ENCODE results near the gene MSH5.

DNA sequence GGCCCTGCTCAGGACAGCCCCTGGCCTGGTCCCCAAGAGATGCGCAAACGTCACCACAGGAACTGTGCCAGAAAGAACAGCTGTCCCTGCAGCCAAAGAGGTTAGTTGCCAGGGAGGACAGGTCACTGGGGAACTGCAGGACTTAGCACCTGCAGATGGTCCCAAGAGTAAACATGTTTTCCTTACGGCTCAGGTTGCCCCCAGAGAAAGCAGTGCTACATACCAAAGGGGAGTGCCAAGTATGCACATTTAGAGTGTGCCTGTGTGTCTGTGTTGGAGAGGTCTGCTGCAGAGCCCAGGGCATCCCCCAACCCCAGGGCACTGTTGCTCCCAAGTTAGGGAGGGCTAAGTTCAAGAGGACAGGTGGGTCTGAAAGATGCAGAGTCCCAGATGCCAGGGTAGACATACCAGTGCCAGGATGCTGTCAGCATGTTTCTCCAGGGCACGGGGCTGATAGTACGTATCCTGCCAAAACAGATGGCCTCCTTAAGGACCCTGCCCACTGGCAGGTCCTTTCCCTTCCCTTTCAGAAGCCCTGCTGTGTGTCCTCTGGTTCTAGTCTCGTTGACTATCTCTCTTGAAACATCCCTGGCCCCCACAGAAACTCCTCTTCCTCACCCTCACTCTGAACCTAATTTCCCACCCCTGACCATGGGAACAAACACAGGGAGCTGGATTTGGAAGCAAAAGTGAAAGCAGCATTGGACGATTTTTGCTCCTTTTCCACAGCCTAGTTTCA lies 38.0 kb upstream of the MSH5 start:
- TF ChIP-seq, protein P1, sequence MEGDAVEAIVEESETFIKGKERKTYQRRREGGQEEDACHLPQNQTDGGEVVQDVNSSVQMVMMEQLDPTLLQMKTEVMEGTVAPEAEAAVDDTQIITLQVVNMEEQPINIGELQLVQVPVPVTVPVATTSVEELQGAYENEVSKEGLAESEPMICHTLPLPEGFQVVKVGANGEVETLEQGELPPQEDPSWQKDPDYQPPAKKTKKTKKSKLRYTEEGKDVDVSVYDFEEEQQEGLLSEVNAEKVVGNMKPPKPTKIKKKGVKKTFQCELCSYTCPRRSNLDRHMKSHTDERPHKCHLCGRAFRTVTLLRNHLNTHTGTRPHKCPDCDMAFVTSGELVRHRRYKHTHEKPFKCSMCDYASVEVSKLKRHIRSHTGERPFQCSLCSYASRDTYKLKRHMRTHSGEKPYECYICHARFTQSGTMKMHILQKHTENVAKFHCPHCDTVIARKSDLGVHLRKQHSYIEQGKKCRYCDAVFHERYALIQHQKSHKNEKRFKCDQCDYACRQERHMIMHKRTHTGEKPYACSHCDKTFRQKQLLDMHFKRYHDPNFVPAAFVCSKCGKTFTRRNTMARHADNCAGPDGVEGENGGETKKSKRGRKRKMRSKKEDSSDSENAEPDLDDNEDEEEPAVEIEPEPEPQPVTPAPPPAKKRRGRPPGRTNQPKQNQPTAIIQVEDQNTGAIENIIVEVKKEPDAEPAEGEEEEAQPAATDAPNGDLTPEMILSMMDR (IDR thresholded peaks at IDR 0.05): no peak
- TF ChIP-seq EZH2phosphoT487 (IDR thresholded peaks at IDR 0.05) (no peak), EZH2 (IDR thresholded peaks at IDR 0.05) (no peak)

Data from neural progenitor cell (in vitro differentiated cells).